GM20000 (cell line): ENCODE data around the gene CYSLTR1.
A peak's percentile ranks its signal among the peaks of the same experiment; 100 is the strongest.

ENCODE experiments used
- DNase-seq: peaks from one replicate; pipeline ENCODE4 v3.0.0; 2012; ENCODE audit warnings: low spot score
- TF ChIP-seq, protein P1 (sequence below): IDR thresholded peaks from 2 replicates; pipeline ENCODE4 v1.5.1; 2012; ENCODE audit warnings: mild to moderate bottlenecking, control low read depth; ENCODE audit errors: extremely low read depth, missing control alignments

CYSLTR1 gene, protein sequence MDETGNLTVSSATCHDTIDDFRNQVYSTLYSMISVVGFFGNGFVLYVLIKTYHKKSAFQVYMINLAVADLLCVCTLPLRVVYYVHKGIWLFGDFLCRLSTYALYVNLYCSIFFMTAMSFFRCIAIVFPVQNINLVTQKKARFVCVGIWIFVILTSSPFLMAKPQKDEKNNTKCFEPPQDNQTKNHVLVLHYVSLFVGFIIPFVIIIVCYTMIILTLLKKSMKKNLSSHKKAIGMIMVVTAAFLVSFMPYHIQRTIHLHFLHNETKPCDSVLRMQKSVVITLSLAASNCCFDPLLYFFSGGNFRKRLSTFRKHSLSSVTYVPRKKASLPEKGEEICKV

GRCh38 chrX:78327370-78328086 lies at the start of gene CYSLTR1:
Gene CYSLTR1 (minus strand): TSS chrX:78327611. CDS start chrX:78273746, 53,865 bp downstream.
- no peak for DNase-seq
- TF ChIP-seq, protein P1, sequence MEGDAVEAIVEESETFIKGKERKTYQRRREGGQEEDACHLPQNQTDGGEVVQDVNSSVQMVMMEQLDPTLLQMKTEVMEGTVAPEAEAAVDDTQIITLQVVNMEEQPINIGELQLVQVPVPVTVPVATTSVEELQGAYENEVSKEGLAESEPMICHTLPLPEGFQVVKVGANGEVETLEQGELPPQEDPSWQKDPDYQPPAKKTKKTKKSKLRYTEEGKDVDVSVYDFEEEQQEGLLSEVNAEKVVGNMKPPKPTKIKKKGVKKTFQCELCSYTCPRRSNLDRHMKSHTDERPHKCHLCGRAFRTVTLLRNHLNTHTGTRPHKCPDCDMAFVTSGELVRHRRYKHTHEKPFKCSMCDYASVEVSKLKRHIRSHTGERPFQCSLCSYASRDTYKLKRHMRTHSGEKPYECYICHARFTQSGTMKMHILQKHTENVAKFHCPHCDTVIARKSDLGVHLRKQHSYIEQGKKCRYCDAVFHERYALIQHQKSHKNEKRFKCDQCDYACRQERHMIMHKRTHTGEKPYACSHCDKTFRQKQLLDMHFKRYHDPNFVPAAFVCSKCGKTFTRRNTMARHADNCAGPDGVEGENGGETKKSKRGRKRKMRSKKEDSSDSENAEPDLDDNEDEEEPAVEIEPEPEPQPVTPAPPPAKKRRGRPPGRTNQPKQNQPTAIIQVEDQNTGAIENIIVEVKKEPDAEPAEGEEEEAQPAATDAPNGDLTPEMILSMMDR, result no peak

DNA sequence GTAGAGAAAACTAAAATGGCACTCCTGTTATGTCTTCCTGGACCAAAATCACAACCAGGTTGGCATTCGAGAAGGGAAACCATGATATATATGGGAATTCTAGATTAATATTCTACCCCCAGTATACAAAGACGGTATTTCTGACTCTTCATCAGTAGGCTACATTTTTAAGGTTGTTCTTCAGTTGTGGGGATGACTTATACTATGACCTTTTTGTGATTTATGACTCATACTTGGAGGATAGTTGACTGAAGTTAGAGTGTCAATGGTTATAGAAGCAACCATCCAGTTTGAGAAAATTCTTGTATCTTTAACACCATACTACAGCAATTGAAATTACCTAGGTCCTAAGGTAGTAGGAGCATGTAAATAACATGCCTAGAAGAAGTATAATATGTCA lies 49.8 kb upstream of the CYSLTR1 start:
- DNase-seq, result no peak
- TF ChIP-seq, protein P1, result no peak

- TF ChIP-seq, protein P1, result no peak
- no peak for DNase-seq
These were observed 48.5 kb upstream of the CYSLTR1 start for GRCh38 chrX:78375894-78376293.

GRCh38 chrX:78366576-78366975 lies 39.2 kb upstream of the CYSLTR1 start:
- DNase-seq, result no peak

DNA sequence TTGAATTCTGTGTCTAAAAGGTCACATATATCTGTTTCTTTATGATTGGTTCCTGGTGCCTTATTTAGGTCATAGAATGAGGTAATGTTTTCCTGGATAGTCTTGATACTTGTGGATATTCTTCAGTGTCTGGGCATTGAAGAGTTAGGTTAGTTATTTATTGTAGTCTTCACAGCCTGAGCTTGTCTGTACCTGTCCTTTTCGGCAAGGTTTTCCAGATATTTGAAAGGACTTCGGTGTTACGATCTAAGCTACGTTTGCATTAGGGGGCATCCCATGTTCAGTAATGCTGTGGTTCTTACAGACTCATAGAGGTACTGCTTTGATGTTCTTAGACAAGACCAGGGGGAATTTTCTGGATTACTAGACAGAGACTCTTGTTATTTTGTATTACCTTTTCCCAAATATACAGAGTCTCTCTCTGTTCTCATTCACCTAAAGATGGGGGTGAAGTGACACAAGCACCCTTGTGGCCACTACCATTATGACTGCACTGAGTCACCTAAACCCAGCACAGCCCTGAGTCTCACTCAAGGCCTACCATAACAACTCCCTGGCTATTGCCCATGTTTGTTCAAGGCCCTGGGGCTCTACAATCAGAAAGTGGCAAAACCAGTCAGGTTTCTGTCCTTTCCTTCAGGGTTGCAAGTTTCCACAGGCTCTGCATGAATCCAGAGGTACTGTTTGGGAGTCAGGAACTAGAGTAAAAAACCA lies 30.1 kb upstream of the CYSLTR1 start:
- no peak for DNase-seq
- TF ChIP-seq, protein P1, result no peak

More at GRCh38 chrX:78366576-78366975, 39.2 kb upstream of the CYSLTR1 start:
- TF ChIP-seq, protein P1, result no peak

- DNase-seq, result peak; percentile 25
- TF ChIP-seq, protein P1, result no peak
These were observed 6.1 kb upstream of the CYSLTR1 start for GRCh38 chrX:78333521-78333920.

DNA sequence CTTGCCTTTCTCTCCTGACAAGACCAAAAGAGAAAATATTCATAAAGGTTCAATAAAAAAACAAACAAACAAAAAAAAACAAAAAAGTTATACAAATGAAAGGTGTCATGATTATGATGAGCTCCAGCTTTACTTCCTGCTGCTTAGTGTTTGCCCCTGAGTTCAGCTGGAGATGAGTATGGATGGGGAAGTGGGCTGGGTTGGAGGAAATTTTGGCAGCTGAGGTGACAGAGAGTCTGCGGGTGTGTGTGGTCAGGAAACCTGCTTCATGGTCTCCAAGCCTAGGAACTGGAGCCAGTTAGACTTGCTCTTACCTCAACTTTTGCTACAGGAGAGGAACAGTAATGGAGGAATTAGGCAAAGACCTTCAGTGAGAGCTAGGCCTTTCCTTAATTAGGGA lies 4.3 kb upstream of the CYSLTR1 start:
- TF ChIP-seq, protein P1, result no peak
- no peak for DNase-seq
